ENCODE data around the gene AP1S3. TPM values are rescaled to one million over a fixed set of nuclear protein-coding genes. Genes with fewer than 3 reads are reported as not detected.

The AP1S3 gene
- total RNA-seq, 1 donor from 2014 or later: 18.0 TPM

DNA sequence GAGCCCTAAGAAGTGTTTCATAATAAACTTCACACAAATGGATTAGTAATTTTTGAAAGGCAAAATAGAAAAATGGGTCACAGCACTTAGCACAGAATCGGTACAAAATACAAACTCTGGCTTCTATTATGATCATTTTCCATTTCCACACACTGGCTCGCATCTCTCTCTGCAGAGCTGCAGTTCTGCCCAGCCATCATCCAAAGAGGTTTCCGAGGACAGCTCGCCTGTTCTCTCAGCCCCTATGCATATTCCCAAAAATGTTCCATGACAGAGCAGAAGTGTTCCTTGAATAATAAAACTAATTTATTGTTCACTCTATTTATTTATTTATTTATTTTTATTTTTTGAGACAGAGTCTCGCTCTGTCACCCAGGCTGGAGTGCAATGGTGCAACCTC, 115.6 kb downstream of the AP1S3 start:
- H3K4me1 Mint-ChIP-seq: peaks cover 38% of the 10 kb centered on the region

DNA sequence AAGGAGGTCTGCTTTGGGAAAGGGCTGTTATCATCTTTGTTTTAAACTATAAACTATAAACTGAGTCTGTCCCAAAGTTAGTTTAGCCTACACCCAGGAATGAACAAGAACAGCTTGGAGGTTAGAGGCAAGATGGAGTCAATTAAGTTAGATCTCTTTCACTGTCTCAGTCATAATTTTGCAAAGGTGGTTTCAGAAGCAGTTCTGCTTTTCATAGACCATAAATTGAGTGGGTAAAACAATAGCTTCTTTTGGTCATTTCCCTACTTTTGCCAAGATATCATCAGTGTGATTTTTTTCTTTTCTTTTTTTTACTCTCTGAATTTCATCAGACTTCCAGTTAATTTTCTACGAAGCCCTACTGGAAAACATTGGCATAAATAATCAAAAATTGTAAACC, 117.0 kb downstream of the AP1S3 start:
- DNase-seq (ENCODE audit: low spot score in 2 of 2, unreplicated experiment in 2 of 2): no peak
- Mint-ChIP-seq H3K27me3 (ENCODE audit: low read depth) (no peaks in the 10 kb centered on the region), H3K4me3 (no peak overlapping the region), H3K9me3 (peaks cover 25% of the 10 kb centered on the region), H3K4me1 (peaks cover 25% of the 10 kb centered on the region), H3K27ac (peak overlapping the region; percentile 9), H3K36me3 (peaks cover 31% of the 10 kb centered on the region)
- TF ChIP-seq CTCF (IDR thresholded peaks at IDR 0.05; ENCODE audit: unreplicated experiment): no peak

More for the DNA sequence above, 115.6 kb downstream of the AP1S3 start:
- no peak overlapping the region for H3K4me3 Mint-ChIP-seq
- DNase-seq (ENCODE audit: low spot score in 2 of 2, unreplicated experiment in 2 of 2): no peak
- H3K9me3 Mint-ChIP-seq: peaks cover 24% of the 10 kb centered on the region
- H3K27ac Mint-ChIP-seq: no peak overlapping the region
- no peaks in the 10 kb centered on the region for H3K27me3 Mint-ChIP-seq (ENCODE audit: low read depth)
- peaks cover 29% of the 10 kb centered on the region for H3K36me3 Mint-ChIP-seq
- TF ChIP-seq CTCF (IDR thresholded peaks at IDR 0.05; ENCODE audit: unreplicated experiment): no peak

GRCh38 chr2:223712642-223713041, 124.7 kb downstream of the AP1S3 start:
- peak overlapping the region; percentile 25 for H3K27ac Mint-ChIP-seq

DNA sequence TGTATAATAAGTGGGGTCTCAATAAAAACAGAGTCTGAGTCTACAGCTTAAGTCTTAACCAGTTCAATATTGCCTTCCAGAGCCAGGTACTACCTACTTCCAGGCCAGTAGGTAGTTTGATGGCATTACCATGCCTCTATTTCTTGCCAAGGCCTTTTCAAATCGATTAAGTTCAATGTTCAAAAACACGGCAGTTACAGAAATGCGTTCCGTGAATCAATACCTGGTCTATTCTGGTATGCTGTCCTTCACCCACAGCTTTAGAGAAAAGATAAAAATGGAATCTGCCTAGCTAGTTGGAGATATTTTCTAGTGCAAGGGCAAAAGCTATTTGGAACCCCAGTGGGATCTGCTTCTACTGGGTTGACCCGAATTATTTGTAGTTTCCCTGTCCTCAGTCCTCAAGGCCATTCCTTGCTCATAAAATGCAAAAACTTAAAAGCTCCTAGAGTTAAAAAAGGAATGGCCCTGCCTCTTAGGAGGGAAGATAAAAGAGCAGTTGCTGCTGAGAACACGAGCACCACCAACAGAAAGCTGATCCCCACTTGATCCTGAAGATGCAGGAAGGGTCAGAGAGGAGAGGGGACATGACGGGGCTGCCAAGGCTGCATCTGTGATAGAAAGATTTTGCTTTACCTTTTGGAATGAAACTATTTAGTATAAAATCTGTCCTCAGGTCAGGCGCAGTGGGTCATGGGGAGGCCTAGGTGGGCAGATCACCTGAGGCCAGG, 125.6 kb downstream of the AP1S3 start:
- no peak for TF ChIP-seq CTCF (IDR thresholded peaks at IDR 0.05; ENCODE audit: unreplicated experiment)
- H3K9me3 Mint-ChIP-seq: peaks cover 1% of the 10 kb centered on the region
- DNase-seq (ENCODE audit: low spot score in 2 of 2, unreplicated experiment in 2 of 2): no peak
- no peak overlapping the region for H3K27ac Mint-ChIP-seq
- peaks cover 11% of the 10 kb centered on the region for H3K4me1 Mint-ChIP-seq
- H3K27me3 Mint-ChIP-seq (ENCODE audit: low read depth): no peaks in the 10 kb centered on the region
- H3K4me3 Mint-ChIP-seq: no peak overlapping the region
- H3K36me3 Mint-ChIP-seq: peaks cover 11% of the 10 kb centered on the region

More at GRCh38 chr2:223712642-223713041, 124.7 kb downstream of the AP1S3 start:
- Mint-ChIP-seq H3K4me1 (peaks cover 11% of the 10 kb centered on the region), H3K9me3 (peaks cover 9% of the 10 kb centered on the region), H3K36me3 (peaks cover 19% of the 10 kb centered on the region), H3K4me3 (no peak overlapping the region), H3K27me3 (ENCODE audit: low read depth) (no peaks in the 10 kb centered on the region)
- DNase-seq (ENCODE audit: low spot score in 2 of 2, unreplicated experiment in 2 of 2): no peak
- no peak for TF ChIP-seq CTCF (IDR thresholded peaks at IDR 0.05; ENCODE audit: unreplicated experiment)

Other genes with a start within 250 kb of the AP1S3 start
- gene SCG2, start 235.2 kb downstream of the AP1S3 start, total RNA-seq: 2.0 to 2.3 TPM (median 2.0 TPM) in 3 replicates
- gene WDFY1, start 107.8 kb upstream of the AP1S3 start, total RNA-seq: 45.1 to 50.1 TPM (median 46.2 TPM) in 3 replicates
- 25.8 to 27.6 TPM (median 27.3 TPM) in 3 replicates for gene MRPL44, start 119.9 kb upstream of the AP1S3 start, total RNA-seq
- gene SERPINE2, start 201.7 kb upstream of the AP1S3 start, total RNA-seq: 45.9 to 49.9 TPM (median 48.6 TPM) in 3 replicates